IPS-18a (cell line): ENCODE data around the gene HSPB3.

ENCODE experiments used
- H3K27ac ChIP-seq: one replicate; pipeline ENCODE4 v1.5.1; 2013; ENCODE audit warnings: low read length
- H3K27me3 ChIP-seq: one replicate; pipeline ENCODE4 v1.6.1; 2013; ENCODE audit warnings: mild to moderate bottlenecking, low read length; ENCODE audit not compliant: control insufficient read depth, insufficient read depth
- H3K36me3 ChIP-seq: one replicate; pipeline ENCODE4 v1.6.1; 2013; ENCODE audit warnings: low read depth, low read length; ENCODE audit not compliant: control insufficient read depth
- H3K4me1 ChIP-seq: one replicate; pipeline ENCODE4 v1.6.1; 2013; ENCODE audit warnings: low read depth, low read length; ENCODE audit not compliant: control insufficient read depth
- H3K4me3 ChIP-seq: one replicate; pipeline ENCODE4 v1.5.1; 2013; ENCODE audit warnings: low read length
- H3K9ac ChIP-seq: one replicate; pipeline ENCODE4 v1.6.1; 2013; ENCODE audit warnings: mild to moderate bottlenecking, low read length, moderate library complexity
- H3K9me3 ChIP-seq: one replicate; pipeline ENCODE4 v1.6.1; 2013; ENCODE audit warnings: low read depth, low read length; ENCODE audit not compliant: control insufficient read depth

Gene HSPB3

GRCh38 chr5:54438620-54439389 lies 16.7 kb upstream of the HSPB3 start:
- Histone ChIP-seq H3K27ac (no peak overlapping the region), H3K4me1 (no peaks in the 10 kb centered on the region)

GRCh38 chr5:54440456-54440893 lies 15.0 kb upstream of the HSPB3 start:
- no peak overlapping the region for H3K4me3 ChIP-seq

More at GRCh38 chr5:54438620-54439389, 16.7 kb upstream of the HSPB3 start:
- Histone ChIP-seq H3K36me3 (no peaks in the 10 kb centered on the region), H3K27me3 (no peaks in the 10 kb centered on the region), H3K9me3 (no peaks in the 10 kb centered on the region), H3K4me3 (no peak overlapping the region), H3K9ac (no peak overlapping the region)

GRCh38 chr5:54442271-54442670 lies 13.2 kb upstream of the HSPB3 start:
- Histone ChIP-seq H3K27ac (no peak overlapping the region), H3K36me3 (no peaks in the 10 kb centered on the region), H3K9ac (no peak overlapping the region), H3K9me3 (no peaks in the 10 kb centered on the region), H3K4me1 (no peaks in the 10 kb centered on the region), H3K4me3 (no peak overlapping the region), H3K27me3 (no peaks in the 10 kb centered on the region)

More at GRCh38 chr5:54440456-54440893, 15.0 kb upstream of the HSPB3 start:
- Histone ChIP-seq H3K4me1 (no peaks in the 10 kb centered on the region), H3K9me3 (no peaks in the 10 kb centered on the region), H3K9ac (no peak overlapping the region), H3K36me3 (no peaks in the 10 kb centered on the region), H3K27me3 (no peaks in the 10 kb centered on the region), H3K27ac (no peak overlapping the region)

- H3K4me1 ChIP-seq = no peaks in the 10 kb centered on the region
- no peak overlapping the region for H3K27ac ChIP-seq
- no peak overlapping the region for H3K9ac ChIP-seq
- H3K9me3 ChIP-seq = no peaks in the 10 kb centered on the region
- H3K36me3 ChIP-seq = no peaks in the 10 kb centered on the region
- no peak overlapping the region for H3K4me3 ChIP-seq
- no peaks in the 10 kb centered on the region for H3K27me3 ChIP-seq
Observed at GRCh38 chr5:54443270-54443669, 12.2 kb upstream of the HSPB3 start.

- peaks cover 4% of the 10 kb centered on the region for H3K4me1 ChIP-seq
Observed at GRCh38 chr5:54445691-54446378, 9.7 kb upstream of the HSPB3 start.

GRCh38 chr5:54446379-54446732 lies 9.1 kb upstream of the HSPB3 start:
- no peaks in the 10 kb centered on the region for H3K27me3 ChIP-seq
- H3K27ac ChIP-seq = no peak overlapping the region
- no peaks in the 10 kb centered on the region for H3K36me3 ChIP-seq

More at GRCh38 chr5:54445691-54446378, 9.7 kb upstream of the HSPB3 start:
- Histone ChIP-seq H3K9me3 (no peaks in the 10 kb centered on the region), H3K27me3 (no peaks in the 10 kb centered on the region), H3K36me3 (no peaks in the 10 kb centered on the region), H3K27ac (no peak overlapping the region), H3K4me3 (no peak overlapping the region), H3K9ac (no peak overlapping the region)

GRCh38 chr5:54449923-54450322 lies 5.6 kb upstream of the HSPB3 start:
- no peaks in the 10 kb centered on the region for H3K27me3 ChIP-seq
- H3K36me3 ChIP-seq = no peaks in the 10 kb centered on the region
- no peaks in the 10 kb centered on the region for H3K9me3 ChIP-seq
- no peak overlapping the region for H3K4me3 ChIP-seq
- H3K4me1 ChIP-seq = peaks cover 4% of the 10 kb centered on the region
- no peak overlapping the region for H3K27ac ChIP-seq
- H3K9ac ChIP-seq = no peak overlapping the region

More at GRCh38 chr5:54446379-54446732, 9.1 kb upstream of the HSPB3 start:
- Histone ChIP-seq H3K4me3 (no peak overlapping the region), H3K9ac (no peak overlapping the region), H3K4me1 (peaks cover 4% of the 10 kb centered on the region), H3K9me3 (no peaks in the 10 kb centered on the region)

GRCh38 chr5:54450542-54450941 lies 5.0 kb upstream of the HSPB3 start:
- Histone ChIP-seq H3K27me3 (no peaks in the 10 kb centered on the region), H3K9ac (no peak overlapping the region), H3K4me3 (no peak overlapping the region), H3K9me3 (no peaks in the 10 kb centered on the region), H3K4me1 (peaks cover 4% of the 10 kb centered on the region), H3K27ac (no peak overlapping the region), H3K36me3 (no peaks in the 10 kb centered on the region)

- no peaks in the 10 kb centered on the region for H3K27me3 ChIP-seq
- H3K4me1 ChIP-seq = peaks cover 13% of the 10 kb centered on the region
- no peaks in the 10 kb centered on the region for H3K36me3 ChIP-seq
- H3K9ac ChIP-seq = no peak overlapping the region
- no peaks in the 10 kb centered on the region for H3K9me3 ChIP-seq
- no peak overlapping the region for H3K27ac ChIP-seq
- no peak overlapping the region for H3K4me3 ChIP-seq
Observed at GRCh38 chr5:54453046-54453445, 2.5 kb upstream of the HSPB3 start.

- H3K27me3 ChIP-seq = no peaks in the 10 kb centered on the region
- no peak overlapping the region for H3K9ac ChIP-seq
- H3K27ac ChIP-seq = no peak overlapping the region
- no peaks in the 10 kb centered on the region for H3K9me3 ChIP-seq
- no peaks in the 10 kb centered on the region for H3K36me3 ChIP-seq
- peaks cover 13% of the 10 kb centered on the region for H3K4me1 ChIP-seq
- no peak overlapping the region for H3K4me3 ChIP-seq
Observed at GRCh38 chr5:54454602-54455001, 897 bp upstream of the HSPB3 start.

- H3K9me3 ChIP-seq = no peaks in the 10 kb centered on the region
- no peak overlapping the region for H3K27ac ChIP-seq
- no peaks in the 10 kb centered on the region for H3K27me3 ChIP-seq
- peaks cover 8% of the 10 kb centered on the region for H3K4me1 ChIP-seq
- no peak overlapping the region for H3K9ac ChIP-seq
- H3K4me3 ChIP-seq = no peak overlapping the region
- no peaks in the 10 kb centered on the region for H3K36me3 ChIP-seq
Observed at GRCh38 chr5:54457094-54457862, 1.8 kb downstream of the HSPB3 start.
